ENCODE measurements around the gene PNPLA2.

Gene PNPLA2

GRCh38 chr11:815675-816432, 2.9 kb upstream of the PNPLA2 start:
- no peak for DNase-seq (ENCODE audit: low read depth in 2 of 2)

GRCh38 chr11:816433-816779, 2.3 kb upstream of the PNPLA2 start:
- no peak for DNase-seq (ENCODE audit: low read depth in 2 of 2)

DNA sequence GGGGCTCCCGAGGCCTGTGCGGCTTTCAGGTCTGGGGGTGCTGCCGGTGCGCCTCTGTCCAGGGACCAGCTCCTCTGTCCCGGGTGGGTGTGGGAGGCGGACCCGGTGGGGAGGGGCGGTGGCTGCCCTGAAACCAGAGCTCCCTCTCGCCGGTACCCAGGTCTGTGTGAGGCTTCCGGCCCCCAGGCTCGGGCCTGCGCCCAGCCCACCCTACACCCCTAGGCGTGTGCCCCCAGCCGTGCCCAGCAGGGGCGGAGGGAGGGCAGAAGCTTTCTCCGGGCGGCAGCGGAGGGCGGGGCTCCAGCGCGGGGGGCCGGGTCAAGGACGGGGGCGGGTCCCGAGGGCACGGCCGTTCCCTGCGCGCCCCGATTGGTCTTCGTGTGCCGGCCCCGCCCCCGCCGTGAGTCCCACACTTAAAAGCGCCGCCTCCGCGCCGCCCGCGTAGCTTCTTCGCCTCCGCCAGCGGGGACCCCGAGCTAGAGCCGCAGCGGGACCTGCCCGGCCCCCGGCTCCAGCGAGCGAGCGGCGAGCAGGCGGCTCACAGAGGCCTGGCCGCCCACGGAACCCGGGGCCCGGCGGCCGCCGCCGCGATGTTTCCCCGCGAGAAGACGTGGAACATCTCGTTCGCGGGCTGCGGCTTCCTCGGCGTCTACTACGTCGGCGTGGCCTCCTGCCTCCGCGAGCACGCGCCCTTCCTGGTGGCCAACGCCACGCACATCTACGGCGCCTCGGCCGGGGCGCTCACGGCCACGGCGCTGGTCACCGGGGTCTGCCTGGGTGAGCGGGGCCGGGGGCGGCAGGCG, 616 bp downstream of the PNPLA2 start:
- DNase-seq (ENCODE audit: low read depth in 2 of 2) = peak; percentile 91 to 94

DNA sequence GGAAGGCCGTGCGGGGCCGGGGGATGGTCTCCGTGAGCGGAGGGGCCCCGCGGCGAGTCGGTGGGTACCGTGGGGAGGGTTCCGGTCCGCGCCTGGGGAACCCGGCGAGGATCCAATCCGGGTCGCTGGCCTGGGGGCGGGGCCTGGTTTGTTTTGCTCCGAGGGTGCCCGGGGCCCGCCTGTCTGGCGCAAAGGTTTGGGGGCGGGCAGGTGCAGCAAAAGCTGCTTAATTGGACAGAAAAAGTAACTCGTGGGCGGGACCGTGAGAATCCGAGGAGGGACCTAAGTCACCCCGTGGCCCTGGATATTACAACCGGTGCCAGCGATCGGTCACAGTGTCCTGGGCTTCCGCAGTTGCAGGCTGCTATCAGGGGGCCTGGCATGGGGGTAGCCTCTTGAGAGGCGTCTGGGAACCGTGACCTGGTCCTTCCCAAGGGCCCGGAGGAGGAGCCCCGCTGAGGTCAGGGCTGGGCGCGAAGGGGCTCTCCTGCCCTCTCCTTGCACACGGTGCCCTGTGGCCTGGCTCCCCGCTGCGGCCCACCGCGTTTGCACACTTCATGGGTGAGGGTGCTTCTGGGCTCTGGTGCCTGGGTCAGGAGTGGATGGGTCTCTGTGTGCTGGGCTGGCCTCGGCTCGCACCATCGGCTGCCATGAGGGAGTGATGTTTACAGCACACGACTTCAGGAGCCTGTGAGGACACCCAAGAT, 1.4 kb downstream of the PNPLA2 start:
- peak; percentile 78 to 86 for DNase-seq (ENCODE audit: low read depth in 2 of 2)

DNA sequence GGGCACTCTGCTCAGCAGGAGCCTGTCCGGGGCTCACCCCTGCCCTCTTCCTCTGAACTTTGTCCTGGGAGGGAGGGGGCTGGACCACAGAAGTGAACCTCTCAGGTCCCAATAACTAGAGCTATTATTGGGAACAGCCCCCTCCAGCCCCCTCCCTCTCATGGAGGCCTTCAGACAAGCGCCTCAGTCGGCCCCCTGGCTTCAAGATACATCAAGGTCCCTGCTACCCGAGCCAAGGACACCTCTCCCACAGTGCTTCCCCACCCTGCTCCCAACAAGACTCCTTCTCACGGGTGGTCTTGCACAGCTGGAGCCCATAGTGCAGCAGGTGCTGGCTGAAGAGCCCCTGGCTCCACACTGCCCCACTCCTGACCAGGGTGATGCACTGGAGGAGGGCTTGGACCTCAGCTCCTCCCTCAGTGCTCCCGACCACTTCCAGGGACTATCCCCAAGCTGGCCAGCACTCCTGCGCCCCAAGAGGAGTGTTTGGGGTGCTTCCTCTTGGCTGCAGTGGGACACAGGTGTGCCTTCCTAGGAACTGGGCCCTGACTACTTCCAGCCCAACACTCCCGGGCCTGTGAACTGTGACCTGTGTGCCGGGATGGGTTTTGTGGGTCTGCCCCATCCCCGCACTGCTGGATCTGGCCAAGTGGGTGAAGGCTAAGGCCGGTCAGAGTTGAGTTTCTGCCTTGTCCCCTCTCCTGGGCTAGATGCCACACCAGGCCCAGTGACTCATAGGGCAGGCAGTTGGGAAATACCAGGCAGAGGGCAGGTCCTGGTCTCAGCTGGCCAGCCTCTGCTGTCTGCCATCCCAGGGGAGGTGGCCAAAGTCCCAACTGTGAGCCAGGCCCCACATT, 2.2 kb downstream of the PNPLA2 start:
- no peak for DNase-seq (ENCODE audit: low read depth in 2 of 2)

DNA sequence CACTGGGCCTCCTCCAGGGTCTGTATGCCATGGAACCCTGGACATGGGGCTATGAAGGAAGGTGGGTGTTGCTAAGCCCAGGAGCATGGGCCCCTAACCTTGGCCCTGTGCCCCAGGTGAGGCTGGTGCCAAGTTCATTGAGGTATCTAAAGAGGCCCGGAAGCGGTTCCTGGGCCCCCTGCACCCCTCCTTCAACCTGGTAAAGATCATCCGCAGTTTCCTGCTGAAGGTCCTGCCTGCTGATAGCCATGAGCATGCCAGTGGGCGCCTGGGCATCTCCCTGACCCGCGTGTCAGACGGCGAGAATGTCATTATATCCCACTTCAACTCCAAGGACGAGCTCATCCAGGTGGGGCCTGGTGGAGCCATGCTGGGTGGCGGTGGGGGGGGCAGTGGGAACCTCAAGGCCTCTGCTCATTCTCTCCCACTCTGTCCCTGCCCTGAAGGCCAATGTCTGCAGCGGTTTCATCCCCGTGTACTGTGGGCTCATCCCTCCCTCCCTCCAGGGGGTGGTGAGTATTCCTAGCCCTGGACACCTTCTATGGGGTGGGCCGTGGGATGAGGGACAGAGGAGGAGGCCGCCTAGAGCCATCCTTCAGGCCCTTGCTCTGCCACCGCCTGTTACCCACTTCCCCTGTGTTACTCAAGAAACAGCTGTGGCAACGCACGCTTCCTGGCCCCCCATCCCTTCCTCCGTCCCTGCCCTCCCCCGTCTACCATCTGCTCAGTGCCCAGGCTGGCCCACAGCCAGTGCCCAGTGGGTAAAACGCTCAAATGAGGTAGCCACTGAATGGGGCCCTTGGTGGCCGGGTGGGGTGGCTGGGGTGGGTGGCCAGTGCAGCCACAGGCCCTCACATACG, 3.0 kb downstream of the PNPLA2 start:
- DNase-seq (ENCODE audit: low read depth in 2 of 2) = no peak

DNA sequence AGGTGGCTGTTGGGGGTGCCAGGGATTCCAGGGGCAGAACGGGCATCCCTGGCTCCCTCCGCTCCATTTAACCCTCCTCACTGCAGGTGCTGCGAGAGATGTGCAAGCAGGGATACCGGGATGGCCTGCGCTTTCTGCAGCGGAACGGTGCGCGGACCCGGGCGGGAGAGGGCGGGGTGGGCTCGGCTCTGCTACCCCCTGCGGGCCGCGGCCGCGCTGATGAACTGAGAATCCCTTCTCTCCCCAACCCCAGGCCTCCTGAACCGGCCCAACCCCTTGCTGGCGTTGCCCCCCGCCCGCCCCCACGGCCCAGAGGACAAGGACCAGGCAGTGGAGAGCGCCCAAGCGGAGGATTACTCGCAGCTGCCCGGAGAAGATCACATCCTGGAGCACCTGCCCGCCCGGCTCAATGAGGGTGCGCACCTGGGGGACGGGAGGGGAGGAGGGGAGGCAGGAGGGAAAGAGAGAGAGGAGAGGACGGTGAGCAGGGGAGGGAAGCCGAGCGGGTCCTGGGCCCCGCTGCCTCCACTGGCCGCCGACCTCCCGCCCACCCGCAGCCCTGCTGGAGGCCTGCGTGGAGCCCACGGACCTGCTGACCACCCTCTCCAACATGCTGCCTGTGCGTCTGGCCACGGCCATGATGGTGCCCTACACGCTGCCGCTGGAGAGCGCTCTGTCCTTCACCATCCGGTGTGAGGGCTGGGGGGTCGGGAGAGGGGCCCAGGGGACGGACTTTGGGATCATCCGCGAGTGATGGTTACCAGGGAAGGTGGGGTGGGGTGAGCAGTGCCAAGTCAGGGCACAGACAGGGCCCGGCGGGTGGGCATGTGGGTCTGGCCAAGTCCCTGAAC, 5.0 kb downstream of the PNPLA2 start:
- DNase-seq (ENCODE audit: low read depth in 2 of 2) = no peak

DNA sequence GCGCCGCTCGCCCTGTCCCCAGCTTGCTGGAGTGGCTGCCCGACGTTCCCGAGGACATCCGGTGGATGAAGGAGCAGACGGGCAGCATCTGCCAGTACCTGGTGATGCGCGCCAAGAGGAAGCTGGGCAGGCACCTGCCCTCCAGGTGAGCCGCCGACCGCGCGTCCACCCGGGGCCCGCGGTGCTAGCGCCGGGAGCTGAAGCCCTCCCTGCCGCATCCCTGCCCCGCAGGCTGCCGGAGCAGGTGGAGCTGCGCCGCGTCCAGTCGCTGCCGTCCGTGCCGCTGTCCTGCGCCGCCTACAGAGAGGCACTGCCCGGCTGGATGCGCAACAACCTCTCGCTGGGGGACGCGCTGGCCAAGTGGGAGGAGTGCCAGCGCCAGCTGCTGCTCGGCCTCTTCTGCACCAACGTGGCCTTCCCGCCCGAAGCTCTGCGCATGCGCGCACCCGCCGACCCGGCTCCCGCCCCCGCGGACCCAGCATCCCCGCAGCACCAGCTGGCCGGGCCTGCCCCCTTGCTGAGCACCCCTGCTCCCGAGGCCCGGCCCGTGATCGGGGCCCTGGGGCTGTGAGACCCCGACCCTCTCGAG, 5.7 kb downstream of the PNPLA2 start:
- DNase-seq (ENCODE audit: low read depth in 2 of 2) = no peak

GRCh38 chr11:824942-825341, 6.2 kb downstream of the PNPLA2 start:
- no peak for DNase-seq (ENCODE audit: low read depth in 2 of 2)

GRCh38 chr11:825366-826226, 6.9 kb downstream of the PNPLA2 start:
- DNase-seq (ENCODE audit: low read depth in 2 of 2) = no peak

DNA sequence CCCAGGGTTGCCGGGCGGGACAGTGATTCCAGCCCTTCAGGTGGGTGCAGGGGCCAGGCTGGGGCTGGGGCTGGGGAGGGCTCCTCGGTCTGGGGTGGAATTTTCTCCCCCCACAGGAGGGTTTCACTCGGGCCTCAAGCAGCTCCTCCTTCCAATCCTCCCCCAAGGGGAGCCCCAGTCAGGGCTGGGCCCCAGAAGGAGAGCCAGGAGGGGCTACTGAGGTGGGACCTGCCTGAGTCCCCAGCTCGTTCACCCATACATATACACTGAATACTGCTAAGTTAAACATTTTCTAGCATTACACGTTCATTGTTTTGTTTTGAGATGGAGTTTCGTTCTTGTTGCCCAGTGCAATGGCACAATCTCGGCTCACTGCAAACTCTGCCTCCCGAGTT, 7.5 kb downstream of the PNPLA2 start:
- no peak for DNase-seq (ENCODE audit: low read depth in 2 of 2)

- no peak for DNase-seq (ENCODE audit: low read depth in 2 of 2)
These were observed 8.1 kb downstream of the PNPLA2 start for GRCh38 chr11:826836-827145.

DNA sequence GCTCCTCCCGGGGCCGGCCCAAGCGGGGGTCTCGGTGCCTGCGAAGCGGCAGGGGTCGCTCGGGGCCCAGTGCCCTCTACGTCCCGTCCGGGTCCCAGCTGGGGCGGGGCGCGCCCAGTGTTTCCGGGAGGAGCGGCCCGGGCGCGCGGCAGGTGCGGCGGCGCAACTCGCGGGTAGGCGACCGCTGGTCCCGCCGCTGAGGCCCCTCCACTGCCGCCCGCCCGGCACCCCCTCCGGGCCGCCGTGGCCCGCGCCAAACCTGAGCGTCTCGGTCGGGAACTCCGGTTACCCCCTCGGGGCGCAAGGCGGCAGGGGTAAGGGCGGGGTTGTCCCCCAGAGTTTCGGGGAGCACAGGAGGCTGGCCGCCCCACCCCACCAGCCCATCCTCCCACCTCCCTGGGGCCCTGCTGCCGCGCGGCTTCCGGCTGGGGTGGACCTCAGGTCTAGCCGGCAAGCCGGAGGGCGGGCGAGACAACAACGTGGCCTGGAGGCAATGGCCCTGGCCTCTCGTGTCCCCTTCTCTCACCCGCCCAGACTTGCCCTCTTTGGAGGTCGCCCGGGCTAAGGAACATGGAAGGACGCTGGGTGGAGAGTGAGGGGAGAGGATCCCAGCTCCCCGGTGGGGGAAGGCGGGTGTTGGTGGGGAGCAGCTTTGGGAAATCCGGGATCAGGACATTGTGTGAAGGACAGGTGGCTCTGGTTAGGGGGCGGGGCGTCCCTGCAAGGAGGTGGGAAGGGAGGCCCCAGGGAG, 8.6 kb downstream of the PNPLA2 start:
- no peak for DNase-seq (ENCODE audit: low read depth in 2 of 2)

- DNase-seq (ENCODE audit: low read depth in 2 of 2) = no peak
These were observed 9.1 kb downstream of the PNPLA2 start, which contains the start of gene CRACR2B for GRCh38 chr11:827897-828192. CRACR2B (plus strand) TSS chr11:827919; CDS start chr11:828608, 689 bp downstream.

- DNase-seq (ENCODE audit: low read depth in 2 of 2) = no peak
These were observed 9.9 kb downstream of the PNPLA2 start for GRCh38 chr11:828506-829175.

- DNase-seq (ENCODE audit: low read depth in 2 of 2) = no peak
These were observed 10.6 kb downstream of the PNPLA2 start for GRCh38 chr11:829176-829846.

DNA sequence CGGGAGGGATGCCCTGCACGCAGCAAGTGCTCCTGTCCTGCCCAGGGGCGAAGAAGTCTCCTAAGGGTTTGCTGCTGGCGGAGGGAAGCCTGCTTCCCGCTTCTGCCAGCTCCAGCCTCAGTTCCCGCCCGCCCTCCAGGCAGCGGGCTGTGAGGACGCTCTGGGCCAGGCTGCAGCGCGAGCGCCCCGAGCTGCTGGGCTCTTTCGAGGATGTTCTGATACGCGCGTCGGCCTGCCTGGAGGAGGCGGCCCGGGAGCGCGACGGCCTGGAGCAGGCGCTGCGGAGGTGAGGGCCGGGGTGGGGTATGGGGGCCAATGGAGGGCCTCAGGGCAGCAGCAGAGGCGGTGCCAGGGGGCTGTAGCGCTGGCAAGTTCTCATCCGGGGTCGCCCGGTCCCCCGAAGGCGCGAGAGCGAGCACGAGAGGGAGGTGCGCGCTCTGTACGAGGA, 11.2 kb downstream of the PNPLA2 start:
- DNase-seq (ENCODE audit: low read depth in 2 of 2) = no peak

Data from stimulated activated CD4-positive, alpha-beta T cell treated with anti-CD3 and anti-CD28 coated beads, Interleukin-1b, Interleukin-23, amount 100 ng/mL, for 4 hours (primary cell).